Astrocyte of the hippocampus (primary cell): ENCODE results near the gene FAH.

Source experiments
- DNase-seq: peaks from one replicate; pipeline ENCODE4 v3.0.0; 2011; ENCODE audit warnings: low read depth, low spot score

FAH gene

DNA sequence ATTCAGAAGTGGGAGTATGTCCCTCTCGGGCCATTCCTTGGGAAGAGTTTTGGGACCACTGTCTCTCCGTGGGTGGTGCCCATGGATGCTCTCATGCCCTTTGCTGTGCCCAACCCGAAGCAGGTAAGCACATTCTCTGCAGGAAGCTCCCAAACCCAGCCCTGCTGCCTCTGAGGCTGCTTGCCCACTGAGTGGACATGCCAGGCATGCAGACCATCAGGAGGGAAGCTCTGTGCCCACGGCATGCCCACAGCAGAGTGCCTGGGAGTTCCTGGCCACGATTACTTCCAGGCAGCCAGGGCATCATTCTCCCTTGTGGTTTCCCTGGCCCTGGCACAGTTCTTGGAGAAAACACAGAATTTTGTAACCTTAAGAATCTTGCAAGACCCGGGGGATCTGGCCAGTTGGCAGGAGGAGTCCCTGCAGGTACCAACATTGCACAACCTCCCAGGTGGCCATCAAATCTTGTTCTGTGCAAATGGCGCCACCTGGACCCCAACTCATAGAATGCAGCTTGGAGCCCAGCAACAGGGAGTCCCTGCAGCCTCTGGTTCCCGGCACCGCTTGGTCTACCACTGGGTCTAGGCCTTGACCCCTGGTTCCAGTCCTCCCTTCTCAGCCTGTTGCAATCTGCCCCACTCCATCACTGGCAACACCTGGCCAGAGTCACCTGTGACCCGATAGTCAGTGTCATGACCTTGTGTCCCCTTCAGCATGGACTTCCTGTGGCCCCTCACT, 20.4 kb downstream of the FAH start:
- peak; percentile 73 for DNase-seq

DNA sequence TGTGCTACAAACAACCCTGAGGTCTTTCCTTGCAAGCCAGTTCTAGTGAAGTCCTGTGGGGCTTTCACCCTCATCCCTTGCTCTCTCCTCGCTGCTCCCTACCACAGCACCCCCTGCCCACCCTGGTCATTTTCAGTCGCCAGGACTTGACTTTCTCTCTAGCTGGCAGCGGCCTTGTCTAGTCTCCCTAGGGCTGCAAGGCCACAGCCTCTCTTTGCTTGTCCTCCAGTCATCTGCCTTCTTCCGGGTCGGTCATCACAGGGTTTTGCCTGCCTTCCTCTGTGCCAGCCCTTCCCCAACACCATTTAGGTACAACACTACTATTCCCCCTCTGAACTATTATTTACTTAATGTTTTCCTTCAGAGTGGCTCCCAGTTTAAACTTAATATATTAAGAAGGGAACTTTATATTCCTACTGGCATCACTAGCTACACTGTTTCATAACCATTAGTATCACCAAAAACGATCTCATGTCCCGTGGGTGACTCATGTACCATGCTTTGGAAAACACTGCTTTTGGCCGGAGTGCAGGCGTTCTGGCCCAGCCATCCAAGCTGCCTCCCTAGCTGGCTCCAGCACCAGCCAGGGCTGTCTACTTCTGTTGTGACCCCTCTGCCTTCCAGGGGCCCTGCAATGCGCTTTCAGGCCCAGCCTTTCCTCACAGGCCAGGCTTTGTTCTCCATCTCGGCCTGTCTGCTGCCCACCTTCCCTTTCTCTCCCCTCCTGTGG, 21.4 kb downstream of the FAH start:
- DNase-seq, result peak; percentile 85

GRCh38 chr15:80175436-80175835, 22.6 kb downstream of the FAH start:
- DNase-seq, result no peak

GRCh38 chr15:80176443-80176842, 23.6 kb downstream of the FAH start:
- no peak for DNase-seq

- no peak for DNase-seq
These were observed 24.4 kb downstream of the FAH start for GRCh38 chr15:80177156-80177555.

- peak; percentile 86 for DNase-seq
These were observed 26.4 kb downstream of the FAH start for GRCh38 chr15:80179025-80179759.

DNA sequence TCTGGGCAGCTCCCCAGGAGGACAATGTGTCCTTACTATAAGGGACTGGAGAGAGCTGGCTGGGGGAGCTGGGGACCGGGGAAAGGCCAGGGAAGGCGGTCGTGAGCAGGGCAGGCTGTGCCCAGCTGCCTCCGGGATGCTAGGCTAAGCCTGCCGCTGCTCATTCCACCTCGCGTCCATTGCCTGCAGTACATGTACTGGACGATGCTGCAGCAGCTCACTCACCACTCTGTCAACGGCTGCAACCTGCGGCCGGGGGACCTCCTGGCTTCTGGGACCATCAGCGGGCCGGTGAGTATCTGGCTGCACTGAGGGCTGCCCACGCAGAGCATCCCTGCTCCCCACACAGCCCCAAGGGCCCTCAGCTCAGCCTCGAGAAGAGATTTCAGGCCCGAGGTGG, 27.1 kb downstream of the FAH start:
- no peak for DNase-seq

DNA sequence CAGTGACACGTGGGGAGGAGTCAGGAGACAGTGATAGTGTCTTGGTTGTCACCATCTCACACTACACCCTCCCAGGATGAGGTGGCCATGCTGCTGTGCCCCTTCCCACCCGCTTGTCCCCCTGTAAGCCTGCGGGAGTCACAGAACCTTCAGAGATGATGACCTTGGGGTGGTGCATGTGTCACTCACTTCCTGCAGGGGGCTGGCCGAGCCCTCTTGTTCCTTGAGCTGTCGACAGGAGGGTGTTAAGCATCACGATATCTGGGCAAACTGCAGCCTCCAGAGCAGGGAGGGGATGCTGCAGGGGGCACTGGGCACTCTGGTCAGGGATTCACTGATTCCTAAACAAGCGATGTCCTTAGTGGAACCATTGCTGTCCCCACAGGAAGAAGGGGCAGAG, 27.7 kb downstream of the FAH start:
- DNase-seq, result no peak

- DNase-seq, result no peak
These were observed 28.2 kb downstream of the FAH start for GRCh38 chr15:80180986-80181385.

DNA sequence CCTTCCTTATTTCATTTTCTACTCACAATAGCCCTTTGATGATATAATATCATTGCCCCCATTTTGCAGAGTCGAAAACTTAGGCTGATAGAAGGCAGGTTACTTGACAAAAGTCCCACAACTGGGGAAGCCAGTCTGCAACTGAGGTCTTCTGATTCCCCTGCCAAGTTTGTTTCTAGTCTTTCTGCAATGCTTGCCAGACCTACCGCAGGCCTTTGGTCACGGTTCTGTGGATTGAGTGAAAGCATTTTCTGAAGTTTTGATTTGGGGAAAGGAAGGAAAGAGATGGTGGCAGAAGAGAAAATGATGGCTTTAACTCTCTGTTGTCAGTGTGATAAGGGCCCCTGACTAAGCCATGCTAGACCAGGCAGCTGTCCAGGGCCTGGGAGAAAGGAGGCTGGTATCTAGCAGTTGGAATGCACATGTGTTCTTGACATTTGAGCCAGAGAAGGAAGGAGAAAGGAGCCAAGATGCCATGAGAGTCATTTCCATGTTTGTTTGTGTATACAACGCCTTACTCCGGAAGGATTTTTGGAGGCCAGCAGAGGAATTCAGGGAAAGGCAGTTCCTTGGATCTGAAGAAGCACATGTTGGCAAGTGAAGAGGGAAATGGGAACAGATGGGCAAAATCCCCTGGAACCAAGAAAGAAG, 29.9 kb downstream of the FAH start:
- DNase-seq, result peak; percentile 76

DNA sequence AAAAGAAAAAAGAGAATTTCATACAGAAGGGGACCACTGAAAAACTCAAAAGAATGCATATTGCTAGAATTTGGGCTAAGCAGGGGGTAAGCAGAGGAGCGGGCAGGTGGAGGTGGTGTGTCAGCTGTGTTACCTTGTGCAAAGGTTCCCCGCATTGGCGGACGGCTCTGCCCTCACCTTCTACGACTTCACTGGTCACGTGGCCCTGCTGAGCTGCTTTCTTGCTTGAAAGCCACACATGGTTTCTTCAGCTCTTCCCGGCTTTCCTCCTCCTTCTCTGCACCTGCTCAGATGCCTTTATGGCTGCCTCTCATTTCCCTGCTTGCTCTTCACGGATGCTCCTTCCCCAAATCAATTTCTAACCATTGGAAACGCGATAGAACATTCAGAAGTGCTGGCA, 30.5 kb downstream of the FAH start:
- DNase-seq, result no peak

- no peak for DNase-seq
These were observed 31.1 kb downstream of the FAH start for GRCh38 chr15:80183886-80184285.

DNA sequence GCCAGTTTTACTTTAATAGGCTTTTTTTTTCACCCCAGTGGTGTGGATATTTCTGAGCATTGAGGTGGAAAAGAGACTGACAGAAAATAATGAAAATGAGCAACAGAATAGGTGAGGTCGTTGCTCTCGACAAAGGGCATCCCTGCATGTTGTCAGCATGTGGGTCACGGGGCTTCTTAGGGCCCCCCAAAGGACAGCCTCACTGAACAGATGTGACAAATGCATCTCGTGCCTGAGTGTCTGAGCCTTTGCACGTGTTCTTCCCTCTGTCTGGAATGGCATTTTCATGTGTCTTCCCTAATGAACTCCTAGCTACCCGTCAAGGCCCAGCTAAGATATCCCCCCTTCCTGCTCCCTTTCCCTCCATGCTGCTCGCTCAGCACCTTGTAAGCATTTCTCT, 31.8 kb downstream of the FAH start:
- no peak for DNase-seq

DNA sequence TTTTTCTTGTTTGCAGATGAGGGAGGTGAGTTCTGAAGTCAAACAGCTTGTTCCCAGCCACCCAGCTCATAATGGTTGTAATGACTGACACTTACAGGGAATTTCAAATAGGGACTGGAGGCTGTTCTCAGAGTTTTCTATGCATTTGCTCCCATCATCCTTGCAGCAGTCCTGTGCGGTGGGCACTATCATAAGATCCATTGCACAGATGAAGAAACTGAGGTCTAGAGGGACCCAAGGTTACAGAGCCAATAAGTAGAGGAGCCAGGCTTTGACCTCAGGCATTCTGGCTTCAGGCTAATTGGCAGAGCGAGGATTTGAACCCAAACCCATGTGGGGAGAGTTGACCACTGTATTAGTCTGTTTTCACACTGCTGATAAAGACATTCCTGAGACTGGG, 32.4 kb downstream of the FAH start:
- DNase-seq, result no peak

- no peak for DNase-seq
These were observed 33.3 kb downstream of the FAH start for GRCh38 chr15:80186066-80186465.

DNA sequence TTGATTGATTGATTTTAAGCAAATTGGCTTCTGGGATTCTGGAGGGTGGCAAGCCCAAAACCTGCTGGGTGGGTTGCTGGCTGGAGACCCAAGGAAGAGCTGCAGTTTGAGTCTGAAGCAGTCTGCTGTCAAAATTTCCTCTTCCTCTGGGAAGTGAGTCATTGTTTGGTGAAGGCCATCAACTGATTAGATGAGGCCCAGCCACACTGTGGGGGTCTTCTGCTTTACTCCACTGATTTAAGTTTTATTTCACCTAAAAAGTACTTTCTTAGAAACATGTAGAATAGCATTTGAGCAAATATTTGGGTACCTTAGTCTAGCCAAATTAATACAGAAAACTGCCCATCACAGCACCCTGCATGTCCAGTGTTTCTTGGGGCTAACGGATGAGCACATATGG, 33.8 kb downstream of the FAH start:
- no peak for DNase-seq

DNA sequence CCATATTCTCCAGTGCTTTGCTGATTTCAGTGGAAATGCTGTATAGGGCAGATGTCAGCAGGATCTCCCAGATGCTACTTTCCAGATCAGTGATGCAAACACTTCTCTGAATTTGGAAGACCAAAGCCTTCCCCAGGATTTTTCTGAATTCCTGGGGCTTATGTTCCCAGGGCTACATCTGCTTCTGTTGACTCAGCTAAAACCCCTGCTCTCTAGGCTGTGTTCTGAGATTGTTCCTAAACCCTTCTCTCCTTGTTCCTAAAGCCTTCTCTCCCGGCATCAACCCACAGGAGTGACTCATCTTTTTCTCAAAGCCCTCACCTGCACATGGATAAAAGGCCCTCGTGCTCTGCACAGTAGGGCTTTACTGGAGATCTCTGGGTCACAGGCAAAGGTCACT, 35.5 kb downstream of the FAH start:
- DNase-seq, result no peak

DNA sequence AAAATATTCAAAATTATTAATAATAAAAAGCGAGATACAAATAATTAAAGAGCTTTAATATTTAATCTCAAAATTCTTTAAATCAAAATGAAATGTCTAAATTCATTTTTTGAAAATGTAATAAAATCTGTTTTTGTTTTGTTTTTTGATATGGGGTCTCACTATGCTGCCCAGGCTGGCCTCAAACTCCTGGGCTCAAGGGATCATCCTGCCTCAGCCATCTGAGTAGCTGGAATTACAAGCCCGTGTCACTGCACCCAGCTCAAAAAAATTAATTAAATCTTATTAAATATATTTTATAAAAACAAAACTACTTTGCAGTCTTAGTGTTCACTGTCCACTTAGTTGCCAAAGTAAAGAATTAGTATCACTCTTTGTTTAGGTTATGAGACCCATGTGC, 38.4 kb downstream of the FAH start:
- DNase-seq, result no peak

DNA sequence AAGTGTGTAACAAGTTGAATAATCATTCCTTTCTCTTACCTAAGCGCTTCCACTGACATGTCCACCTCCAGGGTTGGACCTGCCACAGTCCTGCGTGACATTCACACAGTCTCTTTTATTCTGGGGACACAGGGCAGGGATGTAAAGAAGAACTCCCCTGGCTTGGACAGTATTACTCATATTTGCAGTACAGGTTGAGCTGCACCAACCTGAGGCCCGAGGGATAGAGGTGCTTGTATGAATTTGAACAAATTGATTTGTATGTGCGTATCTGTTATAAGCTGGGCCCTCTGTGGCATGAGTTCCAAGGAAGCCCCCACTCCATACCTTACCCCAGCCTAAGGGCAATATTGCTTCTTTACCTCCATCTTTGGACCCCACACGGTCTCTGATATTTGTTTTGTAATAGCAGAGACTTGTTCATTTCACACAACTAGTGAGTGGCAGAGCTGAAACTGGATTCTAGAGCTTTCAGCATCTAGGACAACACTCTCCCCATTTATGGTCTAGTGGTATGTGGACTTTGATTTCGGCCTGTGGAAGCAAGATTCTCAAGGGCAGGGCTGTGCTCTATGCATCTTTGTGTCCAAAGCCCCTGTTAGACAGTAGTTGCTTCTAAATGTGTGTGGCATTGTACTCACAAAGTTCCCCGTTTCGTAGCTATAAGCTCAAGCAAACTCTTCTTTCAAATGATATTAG, 39.2 kb downstream of the FAH start:
- no peak for DNase-seq

- DNase-seq, result no peak
These were observed 41.4 kb downstream of the FAH start for GRCh38 chr15:80194186-80194585.

DNA sequence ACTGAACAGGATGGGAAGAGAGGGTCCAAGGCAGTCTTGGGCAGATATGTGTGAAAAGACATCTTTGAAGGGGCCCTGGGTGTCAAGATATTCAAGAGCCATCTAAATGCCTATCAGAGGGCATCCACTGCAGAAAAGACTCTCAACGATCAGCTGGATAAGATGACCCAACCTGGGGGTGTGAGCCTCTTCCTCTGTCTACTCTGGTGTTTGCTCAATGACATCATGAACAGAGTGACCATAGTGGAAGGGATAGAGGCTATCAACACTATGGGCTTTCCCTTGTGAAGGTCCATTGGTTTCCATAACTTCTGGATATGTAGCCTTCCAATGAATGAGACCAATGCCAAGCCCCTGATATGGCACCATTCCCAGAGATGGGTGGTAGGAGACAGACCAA, 42.1 kb downstream of the FAH start:
- no peak for DNase-seq

DNA sequence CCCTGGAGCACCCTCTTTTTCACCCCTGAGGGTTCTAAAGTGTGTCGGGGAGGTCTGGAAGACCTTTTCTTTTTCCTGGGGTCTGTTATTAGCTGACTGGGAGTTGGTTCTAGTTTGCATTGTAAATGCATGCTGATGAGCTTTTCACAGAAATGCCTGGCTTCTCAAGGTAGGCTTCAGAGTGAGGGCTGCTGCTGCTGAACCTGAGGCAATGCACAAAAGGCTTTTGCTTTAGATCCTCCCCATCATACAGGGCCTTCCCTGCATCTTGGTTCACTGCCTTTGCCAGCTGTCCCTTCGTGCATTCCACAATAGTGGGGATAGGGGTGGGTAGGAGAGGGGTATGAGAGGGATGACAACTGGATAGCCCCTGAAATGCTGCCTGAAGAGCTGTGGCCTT, 46.6 kb downstream of the FAH start:
- no peak for DNase-seq
